IMR-90 (cell line): ENCODE data around the gene STAM2. TPM values are rescaled to one million over a fixed set of nuclear protein-coding genes. Genes with fewer than 3 reads are reported as not detected.

ENCODE experiments used
- ATAC-seq: fragments of 200-7000 bp; cut with Tn5 transposase; 2 replicates; pipeline ENCODE4 v1.9.1; 2020; ENCODE audit warnings: low read depth, mild to moderate bottlenecking, moderate library complexity
- BruUV-seq: library from RNA; stranded (reverse); fragments of 400-500 nt; replicated peaks from 2 replicates; lab custom pipeline; 2021; lab: Mats Ljungman, UMichigan
- CTCF ChIA-PET: fragments of 300-600 bp; formaldehyde crosslinking; extraction: SDS; loops from one replicate; lab custom pipeline; 2021; ENCODE audit warnings: antibody characterized with exemption; lab: Yijun Ruan, JAX
- POLR2A ChIA-PET: fragments of 300-600 bp; sonication (Branson Sonifier 250); formaldehyde crosslinking; loops from one replicate; lab custom pipeline; 2022; ENCODE audit warnings: antibody characterized with exemption; ENCODE audit not compliant: unreplicated experiment; lab: Charles Lee
- DNase-seq: peaks from one replicate; pipeline ENCODE4 v3.0.0; 2013
- H2AFZ ChIP-seq: replicated peaks from 2 replicates; pipeline ENCODE3; 2013; ENCODE audit warnings: low read length, mild to moderate bottlenecking; ENCODE audit not compliant: poor library complexity
- H2AK5ac ChIP-seq: 2 replicates; pipeline ENCODE4 v1.6.1; 2013; ENCODE audit warnings: low read depth, low read length, inconsistent platforms
- H2AK9ac ChIP-seq: replicated peaks from 2 replicates; pipeline ENCODE3; 2013; ENCODE audit warnings: mild to moderate bottlenecking, low read depth, low read length, moderate library complexity; ENCODE audit not compliant: poor library complexity
- H2BK120ac ChIP-seq: 2 replicates; pipeline ENCODE4 v1.6.1; 2013; ENCODE audit warnings: low read depth, low read length, inconsistent platforms
- H2BK15ac ChIP-seq: 3 replicates; pipeline ENCODE4 v1.6.1; 2013; ENCODE audit warnings: low read depth, low read length, inconsistent platforms
- H2BK20ac ChIP-seq: 2 replicates; pipeline ENCODE4 v1.6.1; 2013; ENCODE audit warnings: low read depth, mild to moderate bottlenecking, inconsistent platforms, low read length, moderate library complexity
- H2BK5ac ChIP-seq: 2 replicates; pipeline ENCODE4 v1.6.1; 2013; ENCODE audit warnings: mild to moderate bottlenecking, low read depth, low read length, inconsistent platforms; ENCODE audit not compliant: poor library complexity, severe bottlenecking
- H3K14ac ChIP-seq: replicated peaks from 2 replicates; pipeline ENCODE4 v1.6.1; 2013; ENCODE audit warnings: low read depth, low read length, inconsistent platforms
- H3K18ac ChIP-seq: 2 replicates; pipeline ENCODE4 v1.6.1; 2013; ENCODE audit warnings: low read depth, low read length, control low read depth
- H3K23ac ChIP-seq: 2 replicates; pipeline ENCODE4 v1.6.1; 2013; ENCODE audit warnings: low read depth, low read length, inconsistent platforms
- H3K27ac ChIP-seq: 2 replicates; pipeline ENCODE4 v1.5.1; 2013; ENCODE audit warnings: mild to moderate bottlenecking, control low read depth, low read length; ENCODE audit not compliant: insufficient read depth
- H3K27me3 ChIP-seq: 2 replicates; pipeline ENCODE4 v1.6.1; 2013; ENCODE audit warnings: low read length; ENCODE audit not compliant: control insufficient read depth, insufficient read depth
- H3K36me3 ChIP-seq: 2 replicates; pipeline ENCODE4 v1.6.1; 2013; ENCODE audit warnings: low read length, mixed read lengths; ENCODE audit not compliant: control insufficient read depth, insufficient read depth
- H3K4ac ChIP-seq: 2 replicates; pipeline ENCODE4 v1.6.1; 2013; ENCODE audit warnings: low read depth, low read length, inconsistent platforms
- H3K4me1 ChIP-seq: 2 replicates; pipeline ENCODE4 v1.6.1; 2013; ENCODE audit warnings: low read length, mixed read lengths; ENCODE audit not compliant: control insufficient read depth, insufficient read depth
- H3K4me2 ChIP-seq: 2 replicates; pipeline ENCODE4 v1.6.1; 2013; ENCODE audit warnings: low read depth, mild to moderate bottlenecking, control low read depth, low read length, moderate library complexity
- H3K4me3 ChIP-seq: 2 replicates; pipeline ENCODE4 v1.5.1; 2013; ENCODE audit warnings: low read depth, mild to moderate bottlenecking, control low read depth, low read length, moderate library complexity; ENCODE audit not compliant: insufficient read depth
- H3K56ac ChIP-seq: 2 replicates; pipeline ENCODE4 v1.6.1; 2013; ENCODE audit warnings: low read length, inconsistent platforms; ENCODE audit not compliant: insufficient read depth; ENCODE audit errors: extremely low read depth
- H3K79me1 ChIP-seq, 2 experiments: 2 replicates each; pipeline ENCODE4 v1.6.1; 2013; ENCODE audit warnings: low read length in 2 of 2, inconsistent platforms in 1 of 2, low read depth in 1 of 2
- H3K9ac ChIP-seq: 2 replicates; pipeline ENCODE4 v1.6.1; 2013; ENCODE audit warnings: low read depth, low read length, control low read depth
- H3K9me1 ChIP-seq: 2 replicates; pipeline ENCODE4 v1.6.1; 2013; ENCODE audit warnings: low read length, inconsistent platforms; ENCODE audit not compliant: insufficient read depth
- H3K9me3 ChIP-seq: 2 replicates; pipeline ENCODE4 v1.6.1; 2013; ENCODE audit warnings: low read length; ENCODE audit not compliant: control insufficient read depth, insufficient read depth
- H4K20me1 ChIP-seq: 2 replicates; pipeline ENCODE4 v1.6.1; 2013; ENCODE audit warnings: low read length, inconsistent platforms; ENCODE audit not compliant: insufficient read depth
- H4K5ac ChIP-seq: 2 replicates; pipeline ENCODE4 v1.6.1; 2013; ENCODE audit warnings: mild to moderate bottlenecking, low read depth, low read length, control low read depth
- H4K8ac ChIP-seq, 2 experiments: 2 replicates each; pipeline ENCODE4 v1.6.1; 2013; ENCODE audit warnings: low read depth in 2 of 2, low read length in 2 of 2, control low read depth in 1 of 2, inconsistent platforms in 1 of 2
- H4K91ac ChIP-seq: 2 replicates; pipeline ENCODE4 v1.6.1; 2013; ENCODE audit warnings: low read depth, low read length, inconsistent platforms; ENCODE audit not compliant: insufficient read depth
- BHLHE40 ChIP-seq: fragments of 150-350 bp; IDR thresholded peaks from 2 replicates; pipeline ENCODE4 v1.6.1; 2016; ENCODE audit warnings: mild to moderate bottlenecking, low read depth, low read length
- CEBPB ChIP-seq: IDR thresholded peaks from 2 replicates; pipeline ENCODE4 v1.6.1; 2012; ENCODE audit warnings: low read depth, low read length, improper control_type of control experiment
- CHD1 ChIP-seq: IDR thresholded peaks from 2 replicates; pipeline ENCODE4 v1.6.1; 2012; ENCODE audit warnings: low read depth, low read length, improper control_type of control experiment
- CTCF ChIP-seq: conservative IDR thresholded peaks from 2 replicates; pipeline ENCODE4 v1.5.1; 2012; ENCODE audit warnings: mild to moderate bottlenecking, low read depth, low read length, improper control_type of control experiment
- ELK1 ChIP-seq: fragments of 150-350 bp; IDR thresholded peaks from 2 replicates; pipeline ENCODE4 v1.6.1; 2016; ENCODE audit warnings: low read depth, mild to moderate bottlenecking, low read length, moderate library complexity, borderline replicate concordance
- FOS ChIP-seq: fragments of 150-350 bp; IDR thresholded peaks from 2 replicates; pipeline ENCODE4 v1.6.1; 2016; ENCODE audit warnings: low read depth, low read length
- MAFK ChIP-seq: IDR thresholded peaks from 2 replicates; pipeline ENCODE4 v1.6.1; 2012; ENCODE audit warnings: low read depth, low read length, improper control_type of control experiment
- MAZ ChIP-seq: IDR thresholded peaks from 2 replicates; pipeline ENCODE4 v1.6.1; 2012; ENCODE audit warnings: low read depth, mild to moderate bottlenecking, low read length, improper control_type of control experiment, moderate library complexity, borderline replicate concordance
- MXI1 ChIP-seq: IDR thresholded peaks from 2 replicates; pipeline ENCODE4 v1.6.1; 2012; ENCODE audit warnings: low read depth, mild to moderate bottlenecking, low read length, moderate library complexity, borderline replicate concordance
- NFE2L2 ChIP-seq: fragments of 150-350 bp; IDR thresholded peaks from 2 replicates; pipeline ENCODE4 v1.6.1; 2016; ENCODE audit warnings: low read depth, mild to moderate bottlenecking, low read length
- POLR2A ChIP-seq: IDR thresholded peaks from 2 replicates; pipeline ENCODE4 v1.6.1; 2012; ENCODE audit warnings: mild to moderate bottlenecking, low read depth, low read length
- RAD21 ChIP-seq: IDR thresholded peaks from 2 replicates; pipeline ENCODE4 v1.6.1; 2012; ENCODE audit warnings: low read length, improper control_type of control experiment
- RCOR1 ChIP-seq: IDR thresholded peaks from 2 replicates; pipeline ENCODE4 v1.6.1; 2012; ENCODE audit warnings: mild to moderate bottlenecking, low read length, improper control_type of control experiment; ENCODE audit not compliant: insufficient replicate concordance
- RFX5 ChIP-seq: IDR thresholded peaks from 2 replicates; pipeline ENCODE4 v1.8.0; 2012; ENCODE audit warnings: low read depth, mild to moderate bottlenecking, low read length, moderate library complexity
- SMC3 ChIP-seq: fragments of 150-350 bp; IDR thresholded peaks from 2 replicates; pipeline ENCODE4 v1.6.1; 2016; ENCODE audit warnings: low read depth, mild to moderate bottlenecking, antibody characterized with exemption, low read length, moderate library complexity
- USF2 ChIP-seq: fragments of 150-350 bp; IDR thresholded peaks from 2 replicates; pipeline ENCODE4 v1.6.1; 2017; ENCODE audit warnings: mild to moderate bottlenecking, antibody characterized with exemption, low read length, low read depth
- WGBS, 2 experiments: methylation state at CpG; one replicate each; pipeline versions ENCODE4 v1.1.5 to v1.1.7; 2013; ENCODE audit warnings: missing lambda C conversion rate in 2 of 2; ENCODE audit not compliant: insufficient read length in 1 of 2; ENCODE audit errors: extremely low coverage in 2 of 2; 5-methylcytosine and 5-hydroxymethylcytosine counted together
- dilution Hi-C: fragments of 300-500 bp; cut with HindIII; formaldehyde crosslinking; loops from one replicate; pipeline ENCODE4 v1.14.3; 2018; ENCODE audit warnings: low sequenced_read_pairs; ENCODE audit not compliant: unreplicated experiment
- in situ Hi-C: fragments of 300-500 bp; cut with MboI; formaldehyde crosslinking; loops from 3 replicates; pipeline ENCODE4 v1.14.3; 2019; ENCODE audit warnings: low sequenced_read_pairs, inconsistent platforms, mixed read lengths
- intact Hi-C: fragments of 100-400 bp; cut with micrococcal nuclease; formaldehyde crosslinking; loops from 2 replicates; pipeline ENCODE4 v1.10.0; 2022
- polyA plus RNA-seq, 3 experiments: library from polyadenylated mRNA; depleted of rRNA; stranded (reverse); fragments of >200 nt; gene quantifications; 2 replicates each; pipeline ENCODE4 v1.2.3, GENCODE V29; 2012; ENCODE audit warnings: low replicate concordance in 1 of 3
- total RNA-seq: library from RNA; depleted of rRNA; stranded (reverse); fragments of >200 nt; gene quantifications from 2 replicates; pipeline ENCODE4 v1.2.3, GENCODE V29; 2012

STAM2 gene
- total and polyA plus RNA-seq, 2 of the 4 experiments (the other 2 are of a cell fraction) = 12.5 to 29.2 TPM

- peaks cover 16% of the 10 kb centered on the region; the same call in 1 of the 2 replicates for H4K20me1 ChIP-seq
- H3K4me1 ChIP-seq = peaks cover 2% of the 10 kb centered on the region
- H3K56ac ChIP-seq = peak overlapping the region; percentile 92
- peak overlapping the region; percentile 99 for H3K23ac ChIP-seq
- H3K9ac ChIP-seq = peak overlapping the region; percentile 98
- H3K27me3 ChIP-seq = no peaks in the 10 kb centered on the region
- H4K8ac ChIP-seq = peak overlapping the region; percentile 88 to 99
- CTCF ChIA-PET = interaction anchor here (1.5 to 2.1 kb wide), 4 partner anchors 26 to 461 kb away, joined by 3 to 14 read pairs (median 5); no protein-coding TSS in a partner anchor
- no peak overlapping the region; the same call in 1 of the 2 replicates for H2BK20ac ChIP-seq
- peak overlapping the region; percentile 58 for H3K18ac ChIP-seq
- DNase-seq (no peak), ATAC-seq (peak; percentile 2)
- intact Hi-C loops = loop anchor here (1.0 kb wide), 1 partner anchor 138 kb away; no protein-coding TSS in a partner anchor
- peak overlapping the region; percentile 97 for H2BK5ac ChIP-seq
- peak overlapping the region; percentile 17; the same call in 1 of the 2 replicates for H2AK5ac ChIP-seq
- WGBS, 2 experiments = no CpG with 5 or more reads among the region's 10 CpGs
- no peaks in the 10 kb centered on the region for H3K36me3 ChIP-seq
- no TSS peak for BruUV-seq
- peak overlapping the region; percentile 96 for H2AK9ac ChIP-seq
- H3K9me3 ChIP-seq = no peaks in the 10 kb centered on the region
- POLR2A ChIA-PET = no interaction called here
- dilution Hi-C loops = loop anchor here (25.0 kb wide), 1 partner anchor 462 kb away; no protein-coding TSS in a partner anchor
- H4K5ac ChIP-seq = peak overlapping the region; percentile 67
- H2BK15ac ChIP-seq = peak overlapping the region; percentile 37; the same call in 1 of the 3 replicates
- H3K9me1 ChIP-seq = peaks cover 3% of the 10 kb centered on the region
- H3K27ac ChIP-seq = peak overlapping the region; percentile 97
- peak overlapping the region; percentile 98 for H3K14ac ChIP-seq
- H3K4ac ChIP-seq = peak overlapping the region; percentile 99
- no peak for TF ChIP-seq POLR2A
- no peak for TF ChIP-seq CEBPB
- TF ChIP-seq RCOR1 = no peak
- no peak for TF ChIP-seq SMC3
- no peak; the same call in 1 of the 2 replicates for TF ChIP-seq MAFK
- TF ChIP-seq USF2 = no peak
- no peak for TF ChIP-seq NFE2L2
- TF ChIP-seq CHD1 = no peak
- TF ChIP-seq FOS = no peak
- no peak for TF ChIP-seq RAD21
- TF ChIP-seq RFX5 = no peak
- no peak for TF ChIP-seq BHLHE40
- no peak for TF ChIP-seq MAZ
- no peak for TF ChIP-seq ELK1
- no peak for TF ChIP-seq MXI1
- TF ChIP-seq CTCF = no peak
- peak overlapping the region; percentile 99 for H2AFZ ChIP-seq
- peak overlapping the region; percentile 89 for H4K91ac ChIP-seq
- H3K4me3 ChIP-seq = peak overlapping the region; percentile 86
- peak overlapping the region; percentile 98 for H3K4me2 ChIP-seq
- H2BK120ac ChIP-seq = peak overlapping the region; percentile 70; the same call in 1 of the 2 replicates
- H3K79me1 ChIP-seq = peaks cover 6 to 34% of the 10 kb centered on the region in 2 experiments; a peak in 2 of 4 replicates
- in situ Hi-C loops = no loop called here
These were observed 573 bp downstream of the STAM2 start for GRCh38 chr2:152175012-152175367.
